KOPT-K1 (cell line): ENCODE results near the gene CDKN1C.
A peak's percentile ranks its signal among the peaks of the same experiment; 100 is the strongest.

Experiments used
- H3K27ac ChIP-seq: fragments of 200-600 bp; sonication (generic); 2 replicates; pipeline ENCODE4 v1.5.1; 2016; ENCODE audit warnings: antibody characterized with exemption, mild to moderate bottlenecking, low read depth, low read length; ENCODE audit not compliant: poor library complexity, severe bottlenecking
- H3K36me3 ChIP-seq: fragments of 200-600 bp; sonication (generic); 2 replicates; pipeline ENCODE4 v1.5.1; 2017; ENCODE audit warnings: antibody characterized with exemption, mild to moderate bottlenecking, low read length, moderate library complexity; ENCODE audit not compliant: insufficient read depth
- H3K9me3 ChIP-seq: fragments of 200-600 bp; sonication (generic); 2 replicates; pipeline ENCODE4 v1.5.1; 2017; ENCODE audit warnings: antibody characterized with exemption, low read length, mild to moderate bottlenecking; ENCODE audit not compliant: insufficient read depth, poor library complexity, severe bottlenecking

CDKN1C gene

DNA sequence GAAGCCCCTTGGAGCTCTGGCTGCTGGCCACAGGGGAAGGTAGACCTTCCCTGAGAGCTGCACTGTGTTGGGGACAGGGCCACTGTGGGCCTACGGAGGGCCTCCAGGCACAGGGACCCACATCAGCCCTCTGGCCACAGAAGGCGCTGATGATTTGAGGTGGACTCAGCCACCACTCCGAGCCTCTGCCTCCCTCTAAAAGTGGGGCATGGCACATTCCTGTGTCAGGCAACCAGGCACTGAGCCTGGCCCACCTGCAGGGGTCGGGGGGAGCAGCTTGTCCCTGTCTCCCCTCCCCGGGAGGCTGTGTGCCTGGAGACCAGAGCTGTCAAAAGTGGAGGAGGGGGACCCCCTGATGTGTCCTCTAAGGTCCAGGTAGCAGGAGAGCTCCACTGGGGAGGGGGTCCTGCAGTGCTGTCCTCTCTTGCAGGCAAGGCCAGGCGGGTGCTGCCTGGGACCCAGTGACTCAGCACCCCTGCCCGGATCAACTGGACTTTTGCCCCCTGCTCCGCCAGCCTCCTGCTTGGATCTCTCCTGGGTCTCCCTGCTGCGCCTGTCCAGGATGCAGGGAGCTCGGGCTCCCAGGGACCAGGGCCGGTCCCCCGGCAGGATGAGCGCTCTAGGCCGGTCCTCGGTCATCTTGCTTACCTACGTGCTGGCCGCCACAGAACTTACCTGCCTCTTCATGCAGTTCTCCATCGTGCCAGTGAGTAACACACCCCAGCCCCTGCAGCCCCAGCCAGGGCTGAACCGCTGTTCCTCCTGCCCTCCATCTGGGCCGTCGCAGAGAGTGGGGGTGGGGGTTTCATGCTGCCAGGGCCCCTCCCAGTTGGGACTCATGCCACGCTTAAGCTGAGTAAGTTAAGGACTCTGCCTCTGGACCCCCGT is 17.5 kb upstream of the CDKN1C start:
- H3K27ac ChIP-seq: peak overlapping the region; percentile 56
- no peaks in the 10 kb centered on the region for H3K9me3 ChIP-seq
- no peaks in the 10 kb centered on the region for H3K36me3 ChIP-seq

DNA sequence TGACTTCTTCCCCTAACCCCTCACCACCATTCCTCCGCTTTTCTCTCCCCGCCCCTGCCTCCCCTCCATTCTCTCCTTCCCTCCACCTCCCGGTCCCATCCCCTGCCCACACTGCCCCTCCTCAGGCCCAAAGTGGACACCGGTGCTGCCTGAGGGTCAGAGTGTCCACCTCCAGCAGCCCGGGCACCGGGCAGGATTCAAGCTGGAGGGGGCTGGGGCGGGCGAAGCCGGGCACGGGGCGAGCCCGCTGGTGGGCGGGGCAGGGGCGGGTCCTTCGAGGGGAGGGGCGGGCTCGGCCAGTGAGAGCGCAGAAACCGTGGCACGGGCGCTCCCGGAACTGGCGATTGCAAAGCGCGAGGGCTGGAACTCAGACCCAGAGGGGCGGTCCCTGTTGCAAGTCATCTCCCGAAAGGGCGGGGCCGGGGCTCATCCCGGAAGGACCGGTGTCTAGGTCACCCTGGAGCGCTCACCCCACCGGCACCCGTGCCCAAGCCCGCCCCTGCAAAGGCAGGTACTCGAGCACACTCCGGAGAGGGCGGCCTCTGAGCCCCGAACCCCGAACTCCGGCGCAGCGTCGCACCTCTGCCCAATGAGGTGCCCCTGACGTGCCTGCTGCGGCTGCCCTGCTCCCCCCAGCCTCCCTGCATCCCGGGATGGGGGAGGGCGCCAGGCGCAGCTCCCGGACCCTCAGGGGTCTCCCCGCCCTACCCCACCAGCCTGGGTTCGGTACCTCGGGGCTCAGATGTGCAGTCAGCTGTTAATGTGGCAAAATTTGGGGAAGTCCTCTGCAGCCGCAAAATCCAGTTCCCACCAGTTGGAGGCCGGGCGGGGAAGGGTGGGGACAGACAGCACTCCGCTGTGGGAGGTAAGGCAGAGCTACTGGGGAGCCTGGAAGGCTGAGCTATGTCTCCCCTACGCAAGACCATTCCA is 16.5 kb upstream of the CDKN1C start:
- H3K36me3 ChIP-seq: no peaks in the 10 kb centered on the region
- peak overlapping the region; percentile 56 for H3K27ac ChIP-seq
- H3K9me3 ChIP-seq: no peaks in the 10 kb centered on the region

DNA sequence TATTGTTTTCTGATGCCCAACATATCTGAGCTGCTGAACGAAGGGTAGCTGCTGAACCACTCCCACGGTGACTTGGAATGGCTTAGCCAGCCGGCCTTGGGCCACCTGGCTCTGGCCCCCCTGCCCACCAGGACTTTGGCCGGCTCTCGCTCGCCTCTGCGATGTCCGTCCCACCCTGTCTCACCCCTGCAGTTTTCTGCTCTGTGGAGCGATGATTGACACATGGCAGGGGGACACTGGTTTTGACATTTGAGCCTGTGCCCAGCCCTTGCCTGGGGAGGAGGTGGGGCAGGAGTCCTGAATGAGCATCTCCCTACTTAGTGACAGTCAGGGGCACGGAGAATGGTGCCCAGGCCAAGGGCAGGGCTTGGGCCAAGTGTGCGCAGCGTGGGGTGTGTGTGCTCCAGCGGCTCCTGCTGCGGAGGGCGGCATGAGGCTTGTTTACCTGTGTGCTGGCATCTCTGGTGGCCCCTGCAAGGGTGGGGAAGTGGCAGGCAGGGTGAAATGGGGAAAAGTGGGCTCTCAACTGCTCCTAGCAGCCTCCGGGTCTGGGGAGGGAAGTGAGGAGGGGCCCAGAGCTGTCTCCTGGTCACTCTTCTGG is 15.7 kb upstream of the CDKN1C start:
- H3K9me3 ChIP-seq: no peaks in the 10 kb centered on the region
- H3K36me3 ChIP-seq: no peaks in the 10 kb centered on the region
- H3K27ac ChIP-seq: peak overlapping the region; percentile 56

DNA sequence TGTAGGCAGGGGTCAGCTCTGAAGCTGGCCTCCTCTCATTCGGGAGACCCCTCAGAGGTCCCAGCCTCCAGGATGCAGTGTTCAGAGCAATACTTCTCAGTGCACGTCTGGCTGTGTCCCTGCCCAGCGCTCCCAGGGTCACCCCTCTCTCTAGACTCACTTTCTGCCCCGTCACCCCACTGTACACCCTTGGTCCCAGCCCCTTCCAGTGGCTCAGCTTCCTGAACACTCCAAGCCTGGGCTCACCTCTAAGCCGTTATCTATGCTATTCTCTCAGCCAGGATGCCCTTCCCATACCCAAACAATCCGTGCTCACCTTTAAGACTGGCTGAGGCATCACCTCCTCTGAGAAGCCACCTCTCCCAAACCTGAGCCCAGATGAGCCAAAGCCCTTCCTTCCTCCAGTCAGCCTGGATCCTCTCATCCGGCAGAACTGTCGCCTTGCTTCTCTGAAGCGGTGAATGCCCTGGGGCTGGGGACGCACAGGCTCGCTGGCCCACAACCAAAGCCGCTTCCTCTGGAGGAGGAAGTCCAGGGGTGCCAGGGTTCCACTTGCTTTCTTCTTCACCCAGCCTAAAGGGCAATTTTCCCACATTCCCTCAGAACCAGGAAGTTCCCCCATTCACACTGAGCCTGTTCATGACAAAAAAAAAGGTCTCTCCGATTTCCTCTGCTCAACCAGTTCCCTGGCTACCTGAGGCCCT is 13.7 kb upstream of the CDKN1C start:
- H3K27ac ChIP-seq: no peak overlapping the region
- H3K36me3 ChIP-seq: no peaks in the 10 kb centered on the region
- no peaks in the 10 kb centered on the region for H3K9me3 ChIP-seq

DNA sequence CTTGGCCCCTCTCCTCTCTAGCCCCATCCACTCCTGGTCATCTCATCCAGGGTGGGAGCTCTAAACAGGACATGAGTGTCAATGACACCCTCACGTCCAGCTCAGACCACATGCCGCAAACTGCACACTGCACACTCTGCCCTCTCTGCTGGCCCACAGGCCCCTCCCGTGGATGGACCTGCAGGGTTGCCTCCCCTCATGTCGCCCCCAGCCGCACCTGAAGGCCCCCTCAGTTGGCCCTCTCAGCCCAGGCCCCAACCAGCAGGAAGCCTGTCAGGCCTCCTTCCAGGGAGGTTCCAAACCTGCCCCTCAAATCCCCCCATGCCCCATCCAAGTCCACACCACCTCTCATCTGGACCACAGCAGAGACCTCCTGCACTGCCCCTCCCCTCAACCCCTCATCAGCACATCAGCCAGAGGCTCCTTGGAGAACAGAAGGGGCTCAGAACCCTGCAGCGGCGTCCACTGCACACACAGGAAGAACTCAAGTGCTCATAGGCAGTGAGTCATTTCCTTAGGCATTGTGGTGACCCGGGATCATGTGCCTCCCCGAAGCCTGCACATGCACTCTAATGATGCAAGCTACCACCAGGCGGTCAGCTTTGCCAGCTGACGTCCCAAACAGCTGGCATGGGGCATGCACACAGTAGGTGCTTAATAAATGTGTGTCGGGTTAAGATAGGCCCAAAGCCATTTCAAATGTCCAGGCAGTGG is 12.9 kb upstream of the CDKN1C start:
- no peak overlapping the region for H3K27ac ChIP-seq
- H3K36me3 ChIP-seq: no peaks in the 10 kb centered on the region
- H3K9me3 ChIP-seq: no peaks in the 10 kb centered on the region

DNA sequence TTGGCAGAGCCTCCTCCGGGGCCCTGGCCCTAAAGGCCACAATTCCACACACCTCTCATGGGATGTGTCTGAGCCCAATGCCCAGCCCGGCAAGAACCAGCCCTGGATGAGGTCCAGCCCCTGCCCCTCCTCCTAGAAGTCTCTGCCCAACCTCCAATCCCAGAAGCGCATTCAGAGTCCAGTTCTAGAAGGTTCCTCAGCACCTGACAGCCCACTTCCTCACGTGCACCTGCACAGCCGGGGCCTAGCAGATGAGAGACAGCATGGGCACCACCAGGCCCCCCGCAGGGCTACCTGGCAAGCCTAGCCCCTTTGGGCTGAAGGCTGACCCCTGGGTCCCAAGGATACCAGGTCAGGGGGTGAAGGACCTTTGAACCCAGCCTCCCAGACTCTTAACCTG is 11.5 kb upstream of the CDKN1C start:
- H3K36me3 ChIP-seq: no peaks in the 10 kb centered on the region
- H3K9me3 ChIP-seq: no peaks in the 10 kb centered on the region
- no peak overlapping the region for H3K27ac ChIP-seq

DNA sequence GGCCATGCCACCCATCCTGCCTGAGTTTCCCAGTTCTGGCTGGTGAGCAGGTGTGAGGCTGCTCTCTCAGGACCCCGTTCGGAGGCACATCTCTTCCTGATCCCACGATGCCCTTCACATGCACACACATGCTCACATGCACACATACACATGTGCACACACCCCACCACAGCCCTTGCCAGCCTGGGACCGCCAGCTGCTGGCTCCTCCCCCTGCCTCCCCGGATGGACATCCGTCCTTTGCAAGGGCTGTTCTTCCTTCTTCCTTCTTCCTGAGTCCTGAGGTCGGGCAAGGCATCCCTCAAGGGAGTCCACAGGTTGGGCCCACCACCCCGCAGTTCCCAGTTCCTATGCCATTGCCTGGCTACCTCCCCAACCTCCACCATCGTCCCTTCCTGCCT is 10.5 kb upstream of the CDKN1C start:
- Histone ChIP-seq H3K9me3 (no peaks in the 10 kb centered on the region), H3K27ac (no peak overlapping the region), H3K36me3 (no peaks in the 10 kb centered on the region)

DNA sequence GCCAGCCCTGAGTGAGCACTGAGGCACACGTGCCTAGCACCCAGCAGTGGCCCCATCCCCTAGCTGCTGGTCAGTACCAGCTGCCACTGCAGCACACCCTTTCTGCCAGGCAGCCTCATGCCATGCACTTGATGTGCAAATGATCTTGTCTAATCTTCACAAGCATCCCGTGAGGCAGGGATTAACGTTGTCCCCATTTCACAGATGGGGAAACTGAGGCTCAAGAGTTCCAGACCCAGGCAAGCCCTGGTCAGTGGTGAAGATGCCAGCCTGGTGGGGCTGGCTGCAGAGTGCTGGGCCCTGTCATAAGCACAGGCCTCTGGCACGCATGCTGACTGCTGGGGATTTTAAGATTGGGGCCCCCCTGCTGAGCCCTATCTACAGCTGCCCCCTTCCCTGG is 8.4 kb upstream of the CDKN1C start:
- Histone ChIP-seq H3K27ac (no peak overlapping the region), H3K36me3 (no peaks in the 10 kb centered on the region), H3K9me3 (no peaks in the 10 kb centered on the region)

DNA sequence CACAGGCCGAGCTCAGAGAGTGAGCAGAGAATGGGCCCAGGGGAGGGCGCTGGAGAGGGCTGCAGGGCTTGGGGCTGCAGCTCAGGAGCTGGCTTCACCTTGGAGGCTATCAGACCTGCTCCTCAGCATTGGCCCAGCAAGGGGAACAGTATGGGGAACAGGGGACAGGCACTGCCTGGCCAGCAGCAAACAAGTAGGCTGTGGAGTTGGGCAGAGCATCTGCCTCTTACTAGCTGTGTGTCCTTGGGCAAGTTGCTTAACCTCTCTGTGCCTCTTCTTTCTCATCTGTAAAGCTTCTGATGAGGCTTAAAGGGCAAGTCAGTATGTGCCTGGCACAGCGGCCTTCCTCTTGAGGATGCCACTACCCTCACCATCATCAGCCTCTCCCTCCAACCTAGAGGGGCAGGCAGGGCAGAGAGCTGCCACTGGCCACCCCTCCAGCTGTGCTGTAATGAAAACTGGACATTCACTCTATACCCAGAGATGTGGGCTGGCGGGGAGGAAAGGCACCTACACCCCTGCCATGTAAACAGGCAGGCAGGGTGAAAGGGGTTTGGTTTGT is 7.5 kb upstream of the CDKN1C start:
- no peaks in the 10 kb centered on the region for H3K9me3 ChIP-seq
- no peaks in the 10 kb centered on the region for H3K36me3 ChIP-seq
- peak overlapping the region; percentile 79 for H3K27ac ChIP-seq

DNA sequence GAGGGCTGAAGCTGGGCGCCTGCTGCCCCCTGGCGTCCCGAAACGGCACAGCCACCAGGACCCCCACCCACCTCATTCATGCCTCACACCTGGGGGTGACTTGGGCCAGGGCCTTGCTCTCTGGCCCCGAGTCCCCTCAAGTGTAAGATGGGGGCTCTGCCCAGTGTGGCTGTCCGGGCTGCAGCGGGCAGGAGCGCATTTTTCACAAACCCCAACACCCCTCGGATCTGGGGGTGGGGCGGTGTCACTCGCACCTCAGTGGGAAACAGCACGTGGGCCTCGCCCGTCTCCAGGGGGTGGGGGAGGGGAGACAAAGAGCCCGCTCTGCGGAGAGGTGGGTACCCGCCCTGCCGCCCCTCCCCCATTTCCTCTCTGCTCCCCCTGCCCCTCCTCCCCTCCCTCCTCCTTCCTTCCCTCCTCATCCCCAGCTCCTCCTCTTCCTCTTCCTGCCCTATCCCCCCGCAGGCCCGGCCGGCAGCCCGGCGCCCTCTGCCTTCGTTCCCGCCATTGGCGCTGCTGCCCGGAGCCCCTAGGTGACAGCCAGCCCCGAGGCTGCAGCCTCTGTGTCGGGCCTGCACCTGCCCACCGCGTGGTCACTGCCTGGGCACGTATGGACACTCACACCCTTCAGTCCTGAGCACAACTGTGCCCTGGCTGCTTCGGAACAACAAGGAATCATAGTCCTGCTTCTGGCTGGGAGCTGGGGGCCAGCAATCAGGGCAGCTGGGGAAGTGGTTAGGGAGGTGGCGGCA is 6.8 kb upstream of the CDKN1C start:
- no peaks in the 10 kb centered on the region for H3K9me3 ChIP-seq
- H3K27ac ChIP-seq: peak overlapping the region; percentile 79
- H3K36me3 ChIP-seq: no peaks in the 10 kb centered on the region

DNA sequence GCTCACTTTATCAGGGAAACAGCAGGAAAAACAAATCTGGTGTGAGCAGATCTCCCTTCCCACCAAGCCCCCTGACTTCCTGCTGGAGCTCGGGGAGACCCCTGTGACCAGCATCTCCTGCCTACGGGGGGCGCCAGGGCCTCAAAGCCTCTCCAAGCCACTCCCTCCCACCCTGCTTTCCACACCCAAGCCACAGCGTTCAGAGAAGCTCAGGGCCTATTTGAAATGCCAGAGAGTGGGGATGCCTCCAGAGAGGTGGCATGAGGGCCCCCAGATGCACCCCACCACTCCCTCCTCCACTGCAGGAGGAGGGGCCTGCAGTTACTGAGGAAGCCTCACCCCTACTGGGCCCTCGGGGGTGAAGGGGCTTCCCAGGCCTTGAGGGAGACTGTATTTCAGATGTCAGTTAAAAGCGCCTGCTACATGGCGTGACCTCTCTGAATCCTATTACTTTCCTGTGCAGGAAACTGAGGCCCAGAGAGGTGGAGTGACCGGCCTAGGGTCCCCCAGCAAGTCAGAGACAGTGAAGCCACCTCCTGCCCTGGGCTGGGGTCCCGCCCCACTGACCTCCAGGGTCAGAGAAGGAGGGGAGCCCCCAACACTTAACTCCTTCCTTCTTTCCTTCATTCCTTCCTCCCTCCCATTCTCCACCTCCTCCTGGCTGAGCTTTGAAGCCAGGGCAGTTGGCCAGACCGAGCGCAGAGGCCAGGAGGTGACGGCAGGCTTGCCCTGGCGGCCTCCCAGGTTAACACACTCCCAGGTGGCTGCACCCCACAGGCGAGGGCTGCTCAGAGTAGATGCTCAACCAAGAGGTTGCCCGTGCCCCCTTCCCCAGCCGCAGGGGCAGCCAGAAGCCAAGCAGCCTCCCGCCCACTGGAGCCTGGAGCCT is 6.0 kb upstream of the CDKN1C start:
- Histone ChIP-seq H3K9me3 (no peaks in the 10 kb centered on the region), H3K27ac (peak overlapping the region; percentile 79), H3K36me3 (no peaks in the 10 kb centered on the region)

DNA sequence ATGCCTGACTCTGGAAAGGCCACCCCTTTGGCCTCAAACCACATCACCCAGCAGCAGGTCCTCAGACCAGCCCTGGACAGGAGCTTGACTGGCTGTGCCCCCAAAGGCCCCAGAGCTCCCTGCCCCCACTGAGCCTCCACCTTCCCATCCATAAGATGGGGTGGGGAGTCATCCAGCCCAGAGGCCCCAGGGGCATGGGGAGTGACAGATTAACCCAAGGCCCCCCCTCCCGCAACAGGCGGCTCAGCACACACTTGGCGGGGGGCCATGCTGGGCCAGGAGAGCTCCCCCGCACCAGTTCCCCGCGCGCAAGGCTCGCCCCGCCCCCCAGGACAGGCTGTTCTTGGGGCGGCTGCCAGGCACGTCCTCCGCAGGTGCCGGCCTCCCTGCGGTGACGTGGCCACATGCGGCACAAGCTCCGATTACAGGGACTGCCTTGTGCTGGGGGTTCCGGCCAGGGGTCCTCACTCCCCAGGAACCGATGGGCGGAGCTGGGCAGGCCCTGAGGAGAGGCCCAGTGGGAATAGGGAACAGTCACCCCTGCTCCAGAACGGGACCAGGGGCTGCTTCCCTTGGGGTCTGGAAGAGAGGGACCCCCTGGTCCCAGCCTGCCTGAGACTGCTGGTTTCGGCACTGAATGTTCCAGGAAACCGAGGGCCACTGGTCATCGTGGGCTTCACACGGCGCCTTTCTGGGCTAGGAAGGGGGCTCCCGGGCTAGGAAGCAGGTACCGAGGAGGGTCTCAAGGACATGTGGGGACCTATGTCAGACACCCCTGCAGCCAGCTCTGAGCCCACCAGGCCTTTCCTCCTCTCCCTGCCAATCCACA is 5.1 kb upstream of the CDKN1C start:
- peak overlapping the region; percentile 79 for H3K27ac ChIP-seq
- no peaks in the 10 kb centered on the region for H3K36me3 ChIP-seq
- H3K9me3 ChIP-seq: no peaks in the 10 kb centered on the region
